Mesendoderm (in vitro differentiated cells): ENCODE measurements around the gene NAP1L4.

Source experiments
- DNase-seq: peaks from one replicate; pipeline ENCODE4 v3.0.0; 2013
- H2AK5ac ChIP-seq: 2 replicates; pipeline ENCODE4 v1.6.1; 2013; ENCODE audit warnings: low read length, inconsistent platforms
- H2BK120ac ChIP-seq: 2 replicates; pipeline ENCODE4 v1.6.1; 2013; ENCODE audit warnings: low read depth, mild to moderate bottlenecking, low read length, moderate library complexity, mixed read lengths
- H2BK15ac ChIP-seq: replicated peaks from 2 replicates; pipeline ENCODE4 v1.6.1; 2013; ENCODE audit warnings: low read depth, mild to moderate bottlenecking, moderate library complexity
- H2BK5ac ChIP-seq: 2 replicates; pipeline ENCODE4 v1.6.1; 2013; ENCODE audit warnings: low read length, inconsistent platforms
- H3K18ac ChIP-seq: 2 replicates; pipeline ENCODE4 v1.6.1; 2013; ENCODE audit warnings: mild to moderate bottlenecking, low read length, mixed read lengths
- H3K23ac ChIP-seq: one replicate; pipeline ENCODE4 v1.6.1; 2013; ENCODE audit warnings: low read length
- H3K27ac ChIP-seq: 2 replicates; pipeline ENCODE4 v1.5.1; 2013; ENCODE audit warnings: low read depth, mild to moderate bottlenecking, inconsistent platforms, low read length, moderate library complexity
- H3K27me3 ChIP-seq: 2 replicates; pipeline ENCODE4 v1.6.1; 2013; ENCODE audit warnings: low read length, control low read depth, mild to moderate bottlenecking, inconsistent platforms; ENCODE audit not compliant: insufficient read depth, poor library complexity
- H3K36me3 ChIP-seq: 2 replicates; pipeline ENCODE4 v1.6.1; 2013; ENCODE audit warnings: low read length, inconsistent platforms; ENCODE audit not compliant: control insufficient read depth, insufficient read depth
- H3K4ac ChIP-seq: one replicate; pipeline ENCODE4 v1.6.1; 2013; ENCODE audit warnings: low read depth, mild to moderate bottlenecking, low read length, moderate library complexity
- H3K4me1 ChIP-seq: 2 replicates; pipeline ENCODE4 v1.6.1; 2013; ENCODE audit warnings: low read depth, low read length, inconsistent platforms; ENCODE audit not compliant: control insufficient read depth
- H3K4me2 ChIP-seq: 2 replicates; pipeline ENCODE4 v1.6.1; 2013; ENCODE audit warnings: low read length
- H3K4me3 ChIP-seq: 2 replicates; pipeline ENCODE4 v1.5.1; 2013; ENCODE audit warnings: mild to moderate bottlenecking, low read length
- H3K56ac ChIP-seq: one replicate; pipeline ENCODE4 v1.6.1; 2013; ENCODE audit warnings: low read length
- H3K79me1 ChIP-seq: 2 replicates; pipeline ENCODE4 v1.6.1; 2013; ENCODE audit warnings: low read length, inconsistent platforms
- H3K79me2 ChIP-seq: 2 replicates; pipeline ENCODE4 v1.6.1; 2013; ENCODE audit warnings: mild to moderate bottlenecking, low read length; ENCODE audit not compliant: control insufficient read depth, insufficient read depth
- H3K9ac ChIP-seq: 2 replicates; pipeline ENCODE4 v1.6.1; 2013; ENCODE audit warnings: low read length, inconsistent platforms
- H4K5ac ChIP-seq: one replicate; pipeline ENCODE4 v1.6.1; 2013; ENCODE audit warnings: low read length
- H4K8ac ChIP-seq: one replicate; pipeline ENCODE4 v1.6.1; 2013; ENCODE audit warnings: low read depth, mild to moderate bottlenecking, control low read depth, low read length, moderate library complexity
- WGBS: extraction: QIAGEN DNeasy Blood & Tissue Kit; methylation state at CpG from one replicate; pipeline ENCODE4 v1.1.7; 2013; ENCODE audit warnings: low lambda C conversion rate, missing lambda C conversion rate; ENCODE audit not compliant: insufficient coverage; ENCODE audit errors: extremely low coverage; 5-methylcytosine and 5-hydroxymethylcytosine counted together

The NAP1L4 gene

GRCh38 chr11:2974272-2974671, 17.9 kb downstream of the NAP1L4 start:
- Histone ChIP-seq H2AK5ac (no peak overlapping the region), H3K79me1 (peaks cover 27% of the 10 kb centered on the region), H2BK15ac (no peak overlapping the region), H4K8ac (no peak overlapping the region), H3K4ac (no peak overlapping the region), H2BK120ac (no peak overlapping the region), H3K4me1 (no peaks in the 10 kb centered on the region), H3K27me3 (no peaks in the 10 kb centered on the region), H3K56ac (no peak overlapping the region), H3K23ac (no peak overlapping the region), H3K4me3 (no peak overlapping the region), H3K27ac (no peak overlapping the region), H4K5ac (no peak overlapping the region), H2BK5ac (no peak overlapping the region), H3K4me2 (no peak overlapping the region), H3K36me3 (peaks cover 29% of the 10 kb centered on the region), H3K18ac (no peak overlapping the region), H3K79me2 (peaks cover 38% of the 10 kb centered on the region), H3K9ac (no peak overlapping the region)
- no peak for DNase-seq
- no CpG with 5 or more reads among the region's 3 CpGs for WGBS

GRCh38 chr11:2968341-2968900, 23.7 kb downstream of the NAP1L4 start:
- Histone ChIP-seq H3K27ac (no peak overlapping the region), H4K8ac (no peak overlapping the region), H3K27me3 (no peaks in the 10 kb centered on the region), H3K4me1 (no peaks in the 10 kb centered on the region), H3K36me3 (peaks cover 42% of the 10 kb centered on the region), H3K56ac (no peak overlapping the region), H3K23ac (no peak overlapping the region), H2BK120ac (no peak overlapping the region), H4K5ac (no peak overlapping the region), H3K79me2 (peaks cover 36% of the 10 kb centered on the region), H3K18ac (no peak overlapping the region), H3K79me1 (peaks cover 25% of the 10 kb centered on the region), H3K4me3 (no peak overlapping the region), H2AK5ac (no peak overlapping the region), H3K4me2 (no peak overlapping the region), H2BK5ac (no peak overlapping the region), H2BK15ac (no peak overlapping the region), H3K4ac (no peak overlapping the region), H3K9ac (no peak overlapping the region)
- no peak for DNase-seq
- no CpG with 5 or more reads among the region's 6 CpGs for WGBS

GRCh38 chr11:2964782-2965181, 27.3 kb downstream of the NAP1L4 start:
- Histone ChIP-seq H3K4me2 (no peak overlapping the region), H3K36me3 (peaks cover 38% of the 10 kb centered on the region), H4K5ac (no peak overlapping the region), H4K8ac (no peak overlapping the region), H2BK5ac (no peak overlapping the region), H3K79me2 (peaks cover 44% of the 10 kb centered on the region), H3K18ac (no peak overlapping the region), H3K4me3 (no peak overlapping the region), H3K56ac (no peak overlapping the region), H3K23ac (no peak overlapping the region), H2BK15ac (no peak overlapping the region), H3K9ac (no peak overlapping the region), H3K4me1 (no peaks in the 10 kb centered on the region), H3K79me1 (peaks cover 35% of the 10 kb centered on the region), H3K27ac (no peak overlapping the region), H3K27me3 (no peaks in the 10 kb centered on the region), H2BK120ac (no peak overlapping the region), H2AK5ac (no peak overlapping the region), H3K4ac (no peak overlapping the region)
- no CpG with 5 or more reads among the region's 4 CpGs for WGBS
- DNase-seq = no peak

GRCh38 chr11:2963761-2964160, 28.4 kb downstream of the NAP1L4 start:
- peaks cover 37% of the 10 kb centered on the region for H3K36me3 ChIP-seq
- H4K5ac ChIP-seq = no peak overlapping the region
- H2BK120ac ChIP-seq = no peak overlapping the region
- H2BK15ac ChIP-seq = no peak overlapping the region
- no peak overlapping the region for H3K4me3 ChIP-seq
- no peak overlapping the region for H3K4me2 ChIP-seq
- H3K23ac ChIP-seq = no peak overlapping the region
- H2BK5ac ChIP-seq = no peak overlapping the region
- H3K56ac ChIP-seq = no peak overlapping the region
- H4K8ac ChIP-seq = no peak overlapping the region
- no peak for DNase-seq
- no CpG with 5 or more reads among the region's 6 CpGs for WGBS
- H3K4me1 ChIP-seq = no peaks in the 10 kb centered on the region
- peaks cover 36% of the 10 kb centered on the region for H3K79me1 ChIP-seq
- H3K18ac ChIP-seq = no peak overlapping the region
- peaks cover 42% of the 10 kb centered on the region for H3K79me2 ChIP-seq
- no peak overlapping the region for H3K4ac ChIP-seq
- no peak overlapping the region for H3K9ac ChIP-seq
- H3K27me3 ChIP-seq = no peaks in the 10 kb centered on the region
- H3K27ac ChIP-seq = no peak overlapping the region
- no peak overlapping the region for H2AK5ac ChIP-seq

GRCh38 chr11:2963112-2963754, 28.9 kb downstream of the NAP1L4 start:
- no peak overlapping the region for H3K4ac ChIP-seq
- no peak overlapping the region for H4K8ac ChIP-seq
- H2AK5ac ChIP-seq = no peak overlapping the region
- H3K23ac ChIP-seq = no peak overlapping the region
- no peak overlapping the region for H3K56ac ChIP-seq
- H3K4me1 ChIP-seq = no peaks in the 10 kb centered on the region
- no peak overlapping the region for H3K18ac ChIP-seq
- no peak overlapping the region for H2BK5ac ChIP-seq
- DNase-seq = no peak
- H3K27me3 ChIP-seq = no peaks in the 10 kb centered on the region
- WGBS = no CpG with 5 or more reads among the region's 7 CpGs
- H3K9ac ChIP-seq = no peak overlapping the region
- peaks cover 41% of the 10 kb centered on the region for H3K79me2 ChIP-seq
- H3K36me3 ChIP-seq = peaks cover 38% of the 10 kb centered on the region
- no peak overlapping the region for H2BK120ac ChIP-seq
- H2BK15ac ChIP-seq = no peak overlapping the region
- H3K4me2 ChIP-seq = no peak overlapping the region
- H3K4me3 ChIP-seq = no peak overlapping the region
- H3K79me1 ChIP-seq = peaks cover 37% of the 10 kb centered on the region
- H4K5ac ChIP-seq = no peak overlapping the region
- H3K27ac ChIP-seq = no peak overlapping the region

GRCh38 chr11:2961080-2961479, 31.0 kb downstream of the NAP1L4 start:
- Histone ChIP-seq H3K36me3 (peaks cover 35% of the 10 kb centered on the region), H3K23ac (no peak overlapping the region), H2BK5ac (no peak overlapping the region), H3K4me3 (no peak overlapping the region), H3K27me3 (no peaks in the 10 kb centered on the region), H3K4ac (no peak overlapping the region), H3K4me1 (no peaks in the 10 kb centered on the region), H3K79me2 (peaks cover 27% of the 10 kb centered on the region), H4K5ac (no peak overlapping the region), H3K4me2 (no peak overlapping the region), H3K27ac (no peak overlapping the region), H3K79me1 (peaks cover 32% of the 10 kb centered on the region), H3K9ac (no peak overlapping the region), H2AK5ac (no peak overlapping the region), H4K8ac (no peak overlapping the region), H2BK120ac (no peak overlapping the region), H3K18ac (no peak overlapping the region), H3K56ac (no peak overlapping the region), H2BK15ac (no peak overlapping the region)
- no peak for DNase-seq
- no CpG with 5 or more reads among the region's 5 CpGs for WGBS
